Ovary (tissue), 9 donors: ENCODE results near the gene HOXB8. TPM values are rescaled to one million over a fixed set of nuclear protein-coding genes. Genes with fewer than 3 reads are reported as not detected.

Experiments
- DNase-seq, 5 donors: peaks; one replicate each; pipeline ENCODE4 v3.0.0-alpha.2; 2019 to 2020
- H3K27ac ChIP-seq, 2 donors: fragments of 200-600 bp; one replicate each; pipeline versions ENCODE4 v1.5.1 to v1.8.0; 2019 to 2022
- H3K27me3 ChIP-seq: fragments of 200-600 bp; one replicate; pipeline ENCODE4 v1.8.0; 2022
- H3K36me3 ChIP-seq: fragments of 200-600 bp; sonication (generic); one replicate; pipeline ENCODE4 v1.5.1; 2019
- H3K4me1 ChIP-seq: one replicate; pipeline ENCODE4 v1.8.1; 2013; ENCODE audit warnings: mild to moderate bottlenecking, moderate library complexity; ENCODE audit not compliant: insufficient read depth
- H3K4me3 ChIP-seq: fragments of 200-600 bp; sonication (generic); one replicate; pipeline ENCODE4 v1.5.1; 2017
- H3K9me3 ChIP-seq, 2 donors: fragments of 200-600 bp in 1 of 2; sonication (generic) in 1 of 2; one replicate each; pipeline versions ENCODE4 v1.5.1 to v1.8.1; 2013 to 2019; ENCODE audit warnings: mild to moderate bottlenecking in 1 of 2, moderate library complexity in 1 of 2
- CTCF ChIP-seq, 3 donors: fragments of 450-650 bp in 2 of 3; fragments of 200-600 bp in 1 of 3; IDR thresholded peaks; one replicate each; pipeline versions ENCODE4 v1.5.1 to v1.8.0; 2016 to 2022; ENCODE audit warnings: antibody characterized with exemption in 3 of 3, mild to moderate bottlenecking in 1 of 3
- EP300 ChIP-seq: sonication (generic); formaldehyde crosslinking; IDR thresholded peaks from one replicate; pipeline ENCODE4 v1.6.1; 2017; ENCODE audit warnings: antibody characterized with exemption
- POLR2A ChIP-seq: fragments of 450-650 bp; IDR thresholded peaks from one replicate; pipeline ENCODE4 v1.6.1; 2017; ENCODE audit warnings: antibody characterized with exemption, mild to moderate bottlenecking, moderate library complexity
- WGBS, 3 donors: extraction: QIAGEN DNeasy Blood & Tissue Kit in 1 of 3; methylation state at CpG; one replicate each; pipeline versions ENCODE4 v1.1.5 to v1.1.7; 2013 to 2017; 5-methylcytosine and 5-hydroxymethylcytosine counted together
- intact Hi-C, 4 donors: fragments of 100-400 bp; cut with DNase I; formaldehyde crosslinking; loops; one replicate each; pipeline versions ENCODE4 v1.11.0 to v1.15.1; 2022 to 2023
- polyA plus RNA-seq, 2 donors: library from polyadenylated mRNA; stranded (reverse); fragments of 200-250 nt in 1 of 2; fragments of 350-450 nt in 1 of 2; fragmentation: Illumina TruSeq in 1 of 2; extraction: RNeasy Lipid Tissue Mini Kit (QIAGEN cat#74804) in 1 of 2; gene quantifications; one replicate each; pipeline ENCODE4 v1.2.3, GENCODE V29; 2013 to 2014
- total RNA-seq, 7 donors: library from RNA; depleted of rRNA in 2 of 7; stranded (reverse); fragments of >200 nt in 2 of 7; fragmentation: NEBNext Ultra II Directional in 3 of 7; extraction: Animal tissue kit (Norgen Biotek cat#: 25700) in 3 of 7; gene quantifications; one replicate each; pipeline versions ENCODE4 v1.1.0 to v1.2.4, GENCODE V29; 2016 to 2023
- donor health status: DM: no; HTN: no; CAD: no; lungs with moderate emphysema.
- donor health status: DM: no; HTN: no; CAD: no.
- donor health status: Bipolar disorder and iron deficiency.
- donor health status: DM: yes; HTN: yes; CAD: no.
- donor health status: DM: no; HTN: no; CAD: no.
- donor health status: DM: yes; HTN: yes; CAD: no.

HOXB8 gene
- total and polyA plus RNA-seq, 9 donors = 0.17 to 2.5 (median 0.28) TPM; not detected in 4

- H3K36me3 ChIP-seq = no peaks in the 10 kb centered on the region
- no peak overlapping the region for H3K4me3 ChIP-seq
- H3K27ac ChIP-seq = no peak overlapping the region
- H3K9me3 ChIP-seq = no peaks in the 10 kb centered on the region
- no peaks in the 10 kb centered on the region for H3K27me3 ChIP-seq
- no peak for DNase-seq
- WGBS, 3 donors = 48 to 83% (median 56%) methylated on average over 6 of the region's 6 CpGs
- TF ChIP-seq EP300 (no peak), POLR2A (no peak), CTCF (IDR thresholded peaks at IDR 0.05) (no peak)
- no peaks in the 10 kb centered on the region for H3K4me1 ChIP-seq
- intact Hi-C loops = no loop called here
Observed at GRCh38 chr17:48567209-48567608, 47.9 kb downstream of the HOXB8 start.

- no peak for TF ChIP-seq EP300
- no peak for TF ChIP-seq CTCF (IDR thresholded peaks at IDR 0.05)
- TF ChIP-seq POLR2A = no peak
- H3K4me3 ChIP-seq = no peak overlapping the region
- H3K36me3 ChIP-seq = no peaks in the 10 kb centered on the region
- no peaks in the 10 kb centered on the region for H3K4me1 ChIP-seq
- H3K27me3 ChIP-seq = no peaks in the 10 kb centered on the region
- intact Hi-C loops = no loop called here
- 46 to 60% (median 50%) methylated on average over 2 of the region's 2 CpGs for WGBS, 3 donors
- H3K27ac ChIP-seq = no peak overlapping the region
- no peaks in the 10 kb centered on the region for H3K9me3 ChIP-seq
- DNase-seq = no peak
Observed at GRCh38 chr17:48566717-48567116, 48.4 kb downstream of the HOXB8 start.

- Histone ChIP-seq H3K4me3 (no peak overlapping the region), H3K4me1 (no peaks in the 10 kb centered on the region), H3K36me3 (no peaks in the 10 kb centered on the region), H3K27me3 (no peaks in the 10 kb centered on the region), H3K9me3 (no peaks in the 10 kb centered on the region), H3K27ac (no peak overlapping the region)
- intact Hi-C loops = no loop called here
- WGBS, 3 donors = 47 to 79% (median 60%) methylated on average over 4 of the region's 4 CpGs
- TF ChIP-seq POLR2A = no peak
- TF ChIP-seq CTCF (IDR thresholded peaks at IDR 0.05) = no peak
- no peak for TF ChIP-seq EP300
- DNase-seq = no peak
Observed at GRCh38 chr17:48565925-48566710, 49.0 kb downstream of the HOXB8 start.

- Histone ChIP-seq H3K27ac (no peak overlapping the region), H3K4me3 (no peak overlapping the region), H3K36me3 (no peaks in the 10 kb centered on the region), H3K9me3 (no peaks in the 10 kb centered on the region), H3K4me1 (no peaks in the 10 kb centered on the region), H3K27me3 (no peaks in the 10 kb centered on the region)
- no peak for TF ChIP-seq POLR2A
- TF ChIP-seq EP300 = no peak
- TF ChIP-seq CTCF (IDR thresholded peaks at IDR 0.05) = no peak
- WGBS, 3 donors = 40 to 58% (median 57%) methylated on average over 2 of the region's 2 CpGs
- intact Hi-C loops = no loop called here
- DNase-seq = no peak
Observed at GRCh38 chr17:48565022-48565554, 50.0 kb downstream of the HOXB8 start.
